Chondrocyte (in vitro differentiated cells): ENCODE measurements around the gene PPP2R5E. TPM values are rescaled to one million over a fixed set of nuclear protein-coding genes. Genes with fewer than 3 reads are reported as not detected.

ENCODE experiments used
- DNase-seq: peaks from one replicate; pipeline ENCODE4 v3.0.0; 2021; ENCODE audit warnings: mixed read lengths, low spot score
- H3K27ac Mint-ChIP-seq: one replicate; pipeline ENCODE4 v1.8.0; 2021; ENCODE audit warnings: mild to moderate bottlenecking, moderate library complexity, mixed read lengths; ENCODE audit not compliant: unreplicated experiment
- H3K27me3 Mint-ChIP-seq: 2 replicates; pipeline ENCODE4 v1.8.0; 2021; ENCODE audit warnings: low read depth, mixed read lengths
- H3K36me3 Mint-ChIP-seq: 2 replicates; pipeline ENCODE4 v1.8.0; 2021; ENCODE audit warnings: low read depth, mixed read lengths
- H3K4me1 Mint-ChIP-seq: 2 replicates; pipeline ENCODE4 v1.8.0; 2021; ENCODE audit warnings: low read depth, mild to moderate bottlenecking, mixed read lengths
- H3K4me3 Mint-ChIP-seq: one replicate; pipeline ENCODE4 v1.8.0; 2021; ENCODE audit warnings: mild to moderate bottlenecking, moderate library complexity, mixed read lengths; ENCODE audit not compliant: unreplicated experiment
- H3K9me3 Mint-ChIP-seq: 2 replicates; pipeline ENCODE4 v1.8.0; 2021; ENCODE audit warnings: low read depth, mixed read lengths
- CTCF ChIP-seq: fragments of 200-600 bp; sonication (generic); IDR thresholded peaks from 2 replicates; pipeline ENCODE4 v1.5.0; 2021; ENCODE audit warnings: antibody characterized with exemption, mild to moderate bottlenecking, moderate library complexity
- total RNA-seq: library from RNA; stranded (reverse); gene quantifications from 3 replicates; pipeline ENCODE4 v1.2.1, GENCODE V29; 2021

Gene PPP2R5E
- total RNA-seq, 1 donor from 2014 or later: 43.3 TPM

- no peaks in the 10 kb centered on the region for H3K9me3 Mint-ChIP-seq
- H3K4me3 Mint-ChIP-seq: no peak overlapping the region
- no peak for TF ChIP-seq CTCF
- H3K27ac Mint-ChIP-seq: peak overlapping the region; percentile 84
- peaks cover 53% of the 10 kb centered on the region for H3K4me1 Mint-ChIP-seq
- DNase-seq: no peak
- no peaks in the 10 kb centered on the region for H3K27me3 Mint-ChIP-seq
- no peaks in the 10 kb centered on the region for H3K36me3 Mint-ChIP-seq
Measured at GRCh38 chr14:63435838-63436237, 107.3 kb downstream of the PPP2R5E start.

GRCh38 chr14:63435204-63435603 is 108.0 kb downstream of the PPP2R5E start:
- no peak overlapping the region for H3K4me3 Mint-ChIP-seq
- H3K4me1 Mint-ChIP-seq: peaks cover 52% of the 10 kb centered on the region
- TF ChIP-seq CTCF: no peak
- no peaks in the 10 kb centered on the region for H3K9me3 Mint-ChIP-seq
- H3K27ac Mint-ChIP-seq: peak overlapping the region; percentile 84
- no peaks in the 10 kb centered on the region for H3K27me3 Mint-ChIP-seq
- DNase-seq: no peak
- H3K36me3 Mint-ChIP-seq: no peaks in the 10 kb centered on the region

GRCh38 chr14:63432888-63433552 is 110.2 kb downstream of the PPP2R5E start:
- Mint-ChIP-seq H3K36me3 (no peaks in the 10 kb centered on the region), H3K9me3 (no peaks in the 10 kb centered on the region), H3K27me3 (no peaks in the 10 kb centered on the region), H3K27ac (no peak overlapping the region), H3K4me1 (peaks cover 44% of the 10 kb centered on the region), H3K4me3 (no peak overlapping the region)
- DNase-seq: no peak
- TF ChIP-seq CTCF: no peak

GRCh38 chr14:63432228-63432627 is 110.9 kb downstream of the PPP2R5E start:
- Mint-ChIP-seq H3K36me3 (no peaks in the 10 kb centered on the region), H3K27ac (no peak overlapping the region), H3K4me3 (no peak overlapping the region), H3K27me3 (no peaks in the 10 kb centered on the region), H3K4me1 (peaks cover 36% of the 10 kb centered on the region), H3K9me3 (no peaks in the 10 kb centered on the region)
- TF ChIP-seq CTCF: no peak
- DNase-seq: no peak

GRCh38 chr14:63431466-63431865 is 111.7 kb downstream of the PPP2R5E start:
- no peak for DNase-seq
- Mint-ChIP-seq H3K4me1 (peaks cover 28% of the 10 kb centered on the region), H3K27me3 (no peaks in the 10 kb centered on the region), H3K36me3 (no peaks in the 10 kb centered on the region), H3K27ac (no peak overlapping the region), H3K4me3 (no peak overlapping the region), H3K9me3 (no peaks in the 10 kb centered on the region)
- TF ChIP-seq CTCF: no peak
